H1 (cell line): ENCODE measurements around the gene SLC39A10. TPM values are rescaled to one million over a fixed set of nuclear protein-coding genes. Genes with fewer than 3 reads are reported as not detected.

Experiments used
- CTCF ChIA-PET: fragments of 300-600 bp; sonication (Branson Sonifier 250); formaldehyde crosslinking; loops from one replicate; lab custom pipeline; 2021; ENCODE audit not compliant: partially characterized antibody; lab: Charles Lee
- POLR2A ChIA-PET: fragments of 300-600 bp; sonication (Branson Sonifier 250); formaldehyde crosslinking; loops from one replicate; lab custom pipeline; 2021; ENCODE audit warnings: inconsistent platforms; ENCODE audit not compliant: partially characterized antibody; lab: Charles Lee
- DNase-seq, 2 experiments: peaks; one replicate each; pipeline versions ENCODE4 v3.0.0 to v3.0.0-alpha.2; 2010 to 2022; ENCODE audit warnings: low spot score in 2 of 2, low read depth in 1 of 2, mixed read lengths in 1 of 2
- FAIRE-seq: peaks from 2 replicates; lab custom pipeline; 2011; peaks lifted over from hg19 to GRCh38; lab: Jason Lieb, UNC
- H2AFZ ChIP-seq: 2 replicates; pipeline ENCODE4 v1.8.1; 2012; ENCODE audit warnings: low read length, inconsistent platforms
- H2AK5ac ChIP-seq: 2 replicates; pipeline ENCODE4 v1.6.1; 2013; ENCODE audit warnings: low read depth, low read length
- H2BK120ac ChIP-seq: replicated peaks from 2 replicates; pipeline ENCODE3; 2013; ENCODE audit warnings: low read depth, low read length, inconsistent platforms
- H2BK12ac ChIP-seq: 2 replicates; pipeline ENCODE4 v1.6.1; 2013; ENCODE audit warnings: low read depth, low read length
- H2BK15ac ChIP-seq: 2 replicates; pipeline ENCODE4 v1.6.1; 2013; ENCODE audit warnings: low read length
- H2BK20ac ChIP-seq: 2 replicates; pipeline ENCODE4 v1.6.1; 2013; ENCODE audit warnings: low read length
- H2BK5ac ChIP-seq: 2 replicates; pipeline ENCODE4 v1.6.1; 2013; ENCODE audit warnings: low read depth, low read length
- H3K14ac ChIP-seq: 2 replicates; pipeline ENCODE4 v1.6.1; 2013; ENCODE audit warnings: inconsistent platforms; ENCODE audit not compliant: insufficient read length
- H3K18ac ChIP-seq: 2 replicates; pipeline ENCODE4 v1.6.1; 2013; ENCODE audit warnings: low read length; ENCODE audit errors: extremely low read depth
- H3K23ac ChIP-seq: 2 replicates; pipeline ENCODE4 v1.6.1; 2013; ENCODE audit warnings: inconsistent platforms; ENCODE audit not compliant: insufficient read length
- H3K23me2 ChIP-seq: 2 replicates; pipeline ENCODE4 v1.6.1; 2013; ENCODE audit warnings: low read depth, low read length
- H3K27ac ChIP-seq: 2 replicates; pipeline ENCODE4 v1.6.1; 2011; ENCODE audit warnings: low read depth, low read length, inconsistent platforms
- H3K27me3 ChIP-seq, 4 experiments: replicated peaks in 1 of 4; 1 replicate in 1 of 4; 2 replicates in 3 of 4; pipeline versions ENCODE4 v1.6.1 to v1.8.1; 2011 to 2013; ENCODE audit warnings: low read length in 3 of 4, mild to moderate bottlenecking in 3 of 4, inconsistent platforms in 2 of 4, mixed read lengths in 2 of 4, moderate library complexity in 1 of 4; ENCODE audit not compliant: control insufficient read depth in 3 of 4, insufficient read depth in 3 of 4; ENCODE audit errors: extremely low read depth in 1 of 4
- H3K36me3 ChIP-seq, 4 experiments: 2 replicates each; pipeline versions ENCODE4 v1.6.1 to v1.8.1; 2011 to 2013; ENCODE audit warnings: mild to moderate bottlenecking in 4 of 4, low read length in 3 of 4, moderate library complexity in 2 of 4, control low read depth in 1 of 4, inconsistent platforms in 1 of 4; ENCODE audit not compliant: insufficient read depth in 4 of 4, control insufficient read depth in 2 of 4
- H3K4ac ChIP-seq: replicated peaks from 2 replicates; pipeline ENCODE3; 2013; ENCODE audit warnings: low read length, low read depth, mixed read lengths, inconsistent platforms; ENCODE audit not compliant: insufficient read length
- H3K4me1 ChIP-seq, 4 experiments: replicated peaks in 1 of 4; 1 replicate in 1 of 4; 2 replicates in 3 of 4; pipeline versions ENCODE4 v1.6.1 to v1.8.1; 2011 to 2013; ENCODE audit warnings: low read length in 3 of 4, inconsistent platforms in 2 of 4, mixed read lengths in 1 of 4; ENCODE audit not compliant: insufficient read depth in 4 of 4, control insufficient read depth in 3 of 4
- H3K4me2 ChIP-seq, 2 experiments: 2 replicates each; pipeline versions ENCODE4 v1.6.1 to v1.8.1; 2011 to 2013; ENCODE audit warnings: low read depth in 2 of 2, low read length in 2 of 2, control low read depth in 1 of 2, inconsistent platforms in 1 of 2, mild to moderate bottlenecking in 1 of 2; ENCODE audit not compliant: insufficient read depth in 1 of 2
- H3K4me3 ChIP-seq, 4 experiments: fragments of 200-600, 300-600 bp in 1 of 4; sonication (generic), shearing (Covaris generic), sonication (Bioruptor Twin) in 1 of 4; 2 replicates each; pipeline versions ENCODE4 v1.5.1 to v1.8.1; 2011 to 2016; ENCODE audit warnings: low read length in 4 of 4, low read depth in 3 of 4, control low read depth in 2 of 4, inconsistent platforms in 2 of 4, mild to moderate bottlenecking in 2 of 4, mixed read lengths in 1 of 4, moderate library complexity in 1 of 4; ENCODE audit not compliant: insufficient read depth in 2 of 4; ENCODE audit errors: extremely low read depth in 1 of 4
- H3K56ac ChIP-seq: replicated peaks from 2 replicates; pipeline ENCODE3; 2013; ENCODE audit warnings: low read depth, mild to moderate bottlenecking, mixed read lengths, low read length, inconsistent platforms; ENCODE audit not compliant: insufficient read length
- H3K79me1 ChIP-seq: 2 replicates; pipeline ENCODE4 v1.6.1; 2013; ENCODE audit warnings: low read depth, low read length, control low read depth
- H3K79me2 ChIP-seq, 2 experiments: 2 replicates each; pipeline versions ENCODE4 v1.6.1 to v1.8.1; 2012 to 2013; ENCODE audit warnings: low read length in 2 of 2, mild to moderate bottlenecking in 2 of 2, inconsistent platforms in 1 of 2; ENCODE audit not compliant: insufficient read depth in 2 of 2, control insufficient read depth in 1 of 2
- H3K9ac ChIP-seq, 4 experiments: replicated peaks in 1 of 4; 1 replicate in 1 of 4; 2 replicates in 3 of 4; pipeline versions ENCODE4 v1.6.1 to v1.8.1; 2011 to 2013; ENCODE audit warnings: low read depth in 3 of 4, low read length in 3 of 4, control low read depth in 2 of 4, mild to moderate bottlenecking in 2 of 4, moderate library complexity in 2 of 4, inconsistent platforms in 1 of 4; ENCODE audit errors: extremely low read depth in 1 of 4
- H3K9me3 ChIP-seq, 2 experiments: 2 replicates each; pipeline versions ENCODE4 v1.6.1 to v1.8.1; 2012 to 2013; ENCODE audit warnings: mild to moderate bottlenecking in 2 of 2, moderate library complexity in 2 of 2, control low read depth in 1 of 2, inconsistent platforms in 1 of 2, low read depth in 1 of 2, low read length in 1 of 2, mixed read lengths in 1 of 2; ENCODE audit not compliant: insufficient read depth in 2 of 2
- H4K20me1 ChIP-seq, 2 experiments: replicated peaks in 1 of 2; 2 replicates each; pipeline versions ENCODE3 to v1.8.1; 2011 to 2013; ENCODE audit warnings: inconsistent platforms in 2 of 2, low read length in 2 of 2, mild to moderate bottlenecking in 1 of 2; ENCODE audit not compliant: insufficient read depth in 2 of 2, control insufficient read depth in 1 of 2
- H4K5ac ChIP-seq: 2 replicates; pipeline ENCODE4 v1.6.1; 2013; ENCODE audit warnings: low read length, low read depth, mixed read lengths, inconsistent platforms; ENCODE audit not compliant: insufficient read length
- H4K8ac ChIP-seq: 2 replicates; pipeline ENCODE4 v1.8.0; 2013; ENCODE audit warnings: mild to moderate bottlenecking, moderate library complexity, low read length, inconsistent platforms; ENCODE audit not compliant: insufficient read depth; ENCODE audit errors: extremely low read depth
- H4K91ac ChIP-seq: replicated peaks from 2 replicates; pipeline ENCODE3; 2013; ENCODE audit warnings: low read length, mixed read lengths, inconsistent platforms; ENCODE audit not compliant: insufficient read length
- CBX5 ChIP-seq: fragments of 300-800, 300-1000 bp; sonication (generic); IDR thresholded peaks from 2 replicates; pipeline ENCODE4 v1.7.1; 2016; ENCODE audit warnings: antibody characterized with exemption, low read length, low read depth
- HDAC2 ChIP-seq, 2 experiments: fragments of 300-600 bp in 1 of 2; sonication (generic) in 1 of 2; IDR thresholded peaks; 2 replicates each; pipeline ENCODE4 v1.6.1; 2011 to 2012; ENCODE audit warnings: low read depth in 2 of 2, low read length in 2 of 2, mild to moderate bottlenecking in 2 of 2, moderate library complexity in 2 of 2, borderline replicate concordance in 1 of 2, inconsistent platforms in 1 of 2
- NANOG ChIP-seq: IDR thresholded peaks from 2 replicates; pipeline ENCODE4 v1.6.1; 2011; ENCODE audit warnings: low read length, low read depth, mild to moderate bottlenecking, inconsistent platforms; ENCODE audit not compliant: insufficient read depth, poor library complexity, severe bottlenecking
- SRF ChIP-seq: IDR thresholded peaks from 2 replicates; pipeline ENCODE4 v1.6.1; 2011; ENCODE audit warnings: mild to moderate bottlenecking, low read depth, low read length, moderate library complexity
- WGBS, 2 experiments: shearing (Covaris generic) in 1 of 2; methylation state at CpG; one replicate each; pipeline versions ENCODE4 v1.1.6 to v1.1.7; 2013 to 2015; ENCODE audit warnings: low lambda C conversion rate in 2 of 2, mixed read lengths in 2 of 2, inconsistent platforms in 1 of 2, low coverage in 1 of 2, missing lambda C conversion rate in 1 of 2; ENCODE audit not compliant: insufficient replicate concordance in 2 of 2, insufficient coverage in 1 of 2, insufficient read length in 1 of 2; ENCODE audit errors: extremely low coverage in 1 of 2, missing lambda C conversion rate in 1 of 2; 5-methylcytosine and 5-hydroxymethylcytosine counted together
- polyA plus RNA-seq, 7 experiments: library from polyadenylated mRNA; depleted of rRNA in 3 of 7; stranded (reverse) in 5 of 7; unstranded in 2 of 7; fragments of >200 nt in 5 of 7; fragments of 200-250 nt in 2 of 7; gene quantifications; 1 replicate in 5 of 7; 2 replicates in 1 of 7; 4 replicates in 1 of 7; pipeline versions ENCODE4 v1.2.1 to v1.2.3, GENCODE V29; 2011 to 2013; ENCODE audit warnings: missing spikeins in 2 of 7, mixed read lengths in 2 of 7
- total RNA-seq: library from RNA; stranded (reverse); fragmentation: NEBNext Ultra II Directional; extraction: Animal tissue kit (Norgen Biotek cat#: 25700); gene quantifications from 2 replicates; pipeline ENCODE4 v1.2.1, GENCODE V29; 2021

The SLC39A10 gene
- total and polyA plus RNA-seq, 2 of the 8 experiments (the other 6 are each of a cell fraction or from before 2014, with no cell fraction given), result 68.1 to 234 TPM

GRCh38 chr2:195675783-195676427, 18.9 kb downstream of the SLC39A10 start:
- CTCF ChIA-PET, result no interaction called here

More at GRCh38 chr2:195675783-195676427, 18.9 kb downstream of the SLC39A10 start:
- H3K27me3 ChIP-seq, result no peaks in the 10 kb centered on the region
- FAIRE-seq, result no peak
- no peak overlapping the region for H2BK120ac ChIP-seq
- POLR2A ChIA-PET, result no interaction called here
- H3K9ac ChIP-seq, result no peak overlapping the region
- 92% methylated on average over 7 of the region's 7 CpGs; no CpG with 5 or more reads in 1 of the 2 experiments for WGBS, 2 experiments
- H3K4me3 ChIP-seq, result no peak overlapping the region
- peaks cover 6% of the 10 kb centered on the region for H3K79me1 ChIP-seq
- H3K27ac ChIP-seq, result no peak overlapping the region
- H4K20me1 ChIP-seq, result peaks cover 3 to 6% of the 10 kb centered on the region in 2 experiments
- H4K91ac ChIP-seq, result no peak overlapping the region
- H3K4me1 ChIP-seq, result no peaks in the 10 kb centered on the region
- no peak overlapping the region for H2BK20ac ChIP-seq
- DNase-seq, result no peak
- no peak overlapping the region for H2BK15ac ChIP-seq
- no peak overlapping the region for H3K18ac ChIP-seq
- H3K4me2 ChIP-seq, result no peak overlapping the region
- H2AFZ ChIP-seq, result no peak overlapping the region
- no peak overlapping the region for H4K8ac ChIP-seq
- no peak overlapping the region for H3K23ac ChIP-seq
- H3K4ac ChIP-seq, result no peak overlapping the region
- H2AK5ac ChIP-seq, result no peak overlapping the region
- no peaks in the 10 kb centered on the region for H3K23me2 ChIP-seq
- peaks cover 14 to 98% of the 10 kb centered on the region in 2 experiments for H3K79me2 ChIP-seq
- no peak overlapping the region for H2BK5ac ChIP-seq
- no peak overlapping the region for H4K5ac ChIP-seq
- no peaks in the 10 kb centered on the region for H3K9me3 ChIP-seq
- H3K36me3 ChIP-seq, result peaks cover 3 to 17% (median 8%) of the 10 kb centered on the region in 4 experiments; a peak in 7 of 8 replicates
- TF ChIP-seq SRF (no peak), CBX5 (no peak), HDAC2 (IDR thresholded peaks at IDR 0.05; ENCODE audit: borderline replicate concordance in 1 of 2, low read depth in 2 of 2, low read length in 2 of 2) (no peak), NANOG (no peak)
- H3K56ac ChIP-seq, result no peak overlapping the region
- H3K14ac ChIP-seq, result no peak overlapping the region
- no peak overlapping the region for H2BK12ac ChIP-seq
